Stimulated activated CD8-positive, alpha-beta memory T cell treated with anti-CD3 and anti-CD28 coated beads, Interleukin-12 subunit alpha, Interleukin-12 subunit beta, amount 100 ng/mL, for 4 hours (primary cell): ENCODE measurements around the gene AK8.
"Not testable (repeated sequence)": the region's sequence is repeated elsewhere in the genome, so short reads cannot be mapped to it uniquely, and the experiment has no call there.

Experiments used
- DNase-seq: peaks from one replicate; pipeline ENCODE4 v3.0.0-alpha.2; 2020; ENCODE audit warnings: low read depth

Gene AK8

DNA sequence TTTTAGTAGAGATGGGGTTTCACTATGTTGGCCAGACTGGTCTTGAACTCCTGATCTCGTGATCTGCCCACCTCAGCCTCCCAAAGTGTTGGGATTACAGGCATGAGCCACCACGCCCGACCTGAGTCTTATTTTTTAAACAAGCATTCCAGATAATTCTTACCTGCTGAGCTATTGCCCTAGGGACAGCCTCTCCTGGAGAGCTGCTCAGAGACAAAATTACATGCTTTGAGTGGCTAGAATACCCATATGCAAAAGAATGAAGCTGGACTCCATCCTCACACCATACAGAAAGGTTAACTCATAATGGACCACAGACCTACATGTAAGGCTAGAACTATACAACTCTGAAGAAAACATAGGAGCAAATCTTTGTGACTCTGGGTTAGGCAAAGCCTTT lies 166.2 kb downstream of the AK8 start:
- no peak for DNase-seq

DNA sequence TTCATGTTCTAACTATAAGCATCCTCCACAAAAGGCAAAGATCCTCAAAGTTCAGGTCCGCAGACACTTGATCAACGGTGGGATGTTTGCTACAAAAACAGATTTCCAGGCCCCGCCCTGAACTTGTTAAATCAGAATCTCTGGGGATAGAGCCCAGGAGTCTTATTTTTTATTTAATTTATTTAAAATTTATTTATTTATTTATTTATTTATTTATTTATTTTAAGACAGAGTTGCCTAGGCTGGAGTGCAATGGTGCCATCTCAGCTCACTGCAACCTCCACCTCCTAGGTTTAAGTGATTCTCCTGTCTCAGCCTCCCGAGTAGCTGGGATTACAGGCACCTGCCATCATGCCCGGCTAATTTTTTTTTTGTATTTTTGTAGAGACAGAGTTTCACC lies 166.9 kb downstream of the AK8 start:
- not testable (repeated sequence) for DNase-seq

DNA sequence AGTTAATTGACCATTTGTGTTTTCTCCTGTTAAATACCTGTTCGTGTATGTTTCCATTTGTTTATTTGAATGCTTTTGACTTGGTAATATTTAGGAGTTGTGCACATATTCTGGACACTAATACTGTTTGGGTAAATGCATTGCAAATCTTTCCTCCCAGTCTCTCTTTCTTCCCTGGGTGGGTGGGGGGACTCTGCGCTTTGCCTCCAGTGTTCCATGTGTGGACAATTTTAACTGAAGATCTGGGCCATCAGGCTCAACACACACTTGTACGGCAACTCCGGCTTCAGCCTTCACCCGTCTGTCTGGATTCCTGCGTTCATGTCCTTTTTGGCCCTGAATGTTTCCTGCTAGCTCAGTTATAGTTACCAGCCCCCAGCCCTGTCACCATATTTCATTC lies 167.8 kb downstream of the AK8 start:
- no peak for DNase-seq

DNA sequence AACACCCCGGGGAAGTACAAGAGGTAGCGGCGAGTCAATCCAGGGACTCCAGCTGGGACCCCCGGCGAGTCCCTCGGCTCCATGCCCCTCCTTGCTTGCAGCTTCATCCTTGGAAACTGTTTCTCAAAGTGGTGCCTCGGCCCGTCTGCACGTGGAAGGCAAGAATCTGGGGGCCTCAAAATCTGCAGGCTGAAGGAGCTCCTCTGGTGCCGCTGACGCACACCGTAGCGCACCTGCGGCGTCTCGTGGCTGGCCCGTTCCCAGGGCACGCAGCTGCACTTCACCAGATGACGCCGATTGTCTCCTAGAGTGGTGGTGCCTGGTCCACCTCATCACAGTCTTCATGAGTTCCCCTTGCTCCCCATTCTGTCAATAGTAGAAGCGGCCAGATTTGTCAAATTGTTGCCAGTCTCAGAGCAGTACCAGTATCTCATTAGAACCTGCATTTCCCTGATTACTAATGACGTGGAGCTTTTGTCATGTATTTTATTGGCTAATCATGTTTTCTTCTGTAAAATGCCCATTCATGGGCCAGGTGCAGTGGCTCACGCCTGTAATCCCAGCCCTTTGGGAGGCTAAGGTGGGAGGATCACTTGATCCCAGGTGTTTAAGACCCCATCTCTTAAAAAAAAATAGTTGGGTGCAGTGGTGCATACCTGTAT lies 169.2 kb downstream of the AK8 start:
- DNase-seq = no peak

DNA sequence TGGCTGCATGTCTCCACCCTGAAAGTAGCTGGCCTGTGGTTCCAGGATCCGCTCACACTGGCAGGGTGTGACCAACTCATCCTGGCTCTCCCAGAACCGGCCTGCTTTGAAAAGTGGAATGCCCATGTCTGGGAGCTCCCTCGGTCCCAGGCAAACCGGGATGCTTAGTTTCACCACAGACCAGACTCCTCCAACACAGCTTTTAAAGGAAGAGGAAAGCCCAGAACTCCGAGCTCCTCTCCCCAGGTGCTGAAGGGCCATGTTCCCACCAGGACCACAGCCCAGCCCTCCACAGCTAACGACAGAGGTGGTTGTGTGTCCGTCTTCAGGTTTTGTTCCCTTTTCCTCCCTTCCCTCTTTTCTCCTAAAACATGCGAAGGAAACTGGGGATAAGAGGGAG lies 169.8 kb downstream of the AK8 start:
- no peak for DNase-seq

DNA sequence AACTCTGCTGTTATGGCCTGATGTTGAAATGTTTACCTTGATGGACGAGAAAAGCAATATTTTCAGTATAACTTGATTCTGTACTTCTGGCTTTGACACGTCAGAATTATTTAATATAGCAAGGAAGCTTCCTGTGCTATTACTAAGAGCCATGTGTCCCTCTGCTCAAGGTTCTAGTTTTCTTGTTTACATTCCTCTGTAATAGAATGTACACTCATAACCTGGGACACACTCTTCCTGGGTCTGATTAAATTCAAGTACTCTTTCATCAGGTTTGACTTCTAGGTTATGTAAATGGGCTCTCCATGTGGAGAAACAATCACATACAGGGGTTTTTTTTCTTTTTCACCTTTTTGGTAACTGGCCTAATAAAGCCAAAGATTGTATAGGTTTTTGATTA lies 174.7 kb downstream of the AK8 start:
- DNase-seq = no peak

DNA sequence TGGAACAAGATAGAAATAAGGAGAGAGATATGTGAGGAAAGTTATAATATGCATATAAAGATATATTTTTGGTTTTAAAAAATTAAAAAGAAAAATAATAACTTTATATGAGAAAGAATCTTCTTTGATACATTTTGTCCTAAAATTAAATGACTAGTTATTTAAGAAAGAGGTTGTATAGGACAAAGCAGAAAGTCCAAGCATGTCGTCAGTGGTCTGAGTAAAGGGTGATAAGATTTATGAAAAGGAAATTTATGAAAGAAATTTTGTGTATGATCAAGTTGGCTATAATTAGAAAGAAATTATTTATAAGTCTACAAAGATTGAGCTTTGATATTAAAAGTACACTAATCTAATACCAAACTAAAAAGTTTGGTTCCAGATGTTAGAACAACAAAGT lies 175.8 kb downstream of the AK8 start:
- no peak for DNase-seq

DNA sequence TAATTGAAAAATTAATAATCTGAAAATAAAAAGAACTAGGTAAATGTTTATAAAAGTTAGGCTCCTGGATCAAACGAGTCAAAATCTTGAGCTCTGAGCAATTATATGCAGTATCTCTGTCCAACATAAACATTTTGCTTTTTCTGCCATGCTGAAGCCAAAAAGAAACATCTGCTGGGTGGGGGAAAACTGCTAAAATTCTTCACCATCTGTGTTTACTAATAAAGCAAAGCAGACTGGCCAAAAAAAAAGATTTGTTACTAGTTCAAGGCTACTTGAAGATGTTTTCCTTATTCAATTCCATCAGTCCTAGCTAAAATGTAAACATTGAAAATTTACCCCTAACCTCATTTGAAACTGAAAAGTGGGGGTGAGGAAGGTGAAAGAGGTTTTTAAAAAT lies 178.1 kb downstream of the AK8 start:
- no peak for DNase-seq

DNA sequence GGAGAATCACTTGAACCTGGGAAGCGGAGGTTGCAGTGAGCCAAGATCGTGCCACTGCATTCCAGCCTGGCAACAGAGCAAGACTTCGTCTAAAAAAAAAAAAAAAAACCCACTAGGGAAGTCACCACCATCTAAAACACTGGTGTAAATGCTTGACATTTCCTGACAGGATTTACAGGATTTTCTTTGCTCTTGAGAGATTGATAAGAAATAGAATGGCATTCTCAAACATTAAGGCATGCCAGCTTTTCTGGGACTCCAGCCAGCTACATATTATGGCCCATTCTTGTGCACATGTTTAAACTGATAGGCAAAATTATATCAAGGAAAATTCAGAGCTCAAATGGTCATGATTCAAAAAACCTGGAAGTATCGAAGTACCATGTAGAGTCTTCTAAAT lies 179.1 kb downstream of the AK8 start:
- DNase-seq = no peak

DNA sequence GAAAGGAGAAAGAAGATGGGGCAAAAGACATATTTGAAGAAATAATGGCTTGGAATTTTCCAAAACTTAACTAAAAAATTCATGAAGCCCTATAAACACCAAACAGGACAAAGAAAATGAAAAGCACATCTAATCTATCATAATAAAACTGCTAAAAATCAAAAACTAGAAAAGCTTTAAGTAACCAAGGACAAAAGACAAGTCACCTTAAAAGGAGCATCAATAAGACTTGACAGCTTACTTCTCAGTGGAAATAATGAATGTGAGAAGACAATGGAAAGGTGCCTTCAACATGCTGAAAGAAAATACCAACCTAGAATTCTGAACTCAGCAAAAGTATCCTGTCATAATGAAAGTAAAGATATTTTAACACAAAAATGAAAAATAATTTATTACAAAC lies 180.9 kb downstream of the AK8 start:
- DNase-seq = no peak

DNA sequence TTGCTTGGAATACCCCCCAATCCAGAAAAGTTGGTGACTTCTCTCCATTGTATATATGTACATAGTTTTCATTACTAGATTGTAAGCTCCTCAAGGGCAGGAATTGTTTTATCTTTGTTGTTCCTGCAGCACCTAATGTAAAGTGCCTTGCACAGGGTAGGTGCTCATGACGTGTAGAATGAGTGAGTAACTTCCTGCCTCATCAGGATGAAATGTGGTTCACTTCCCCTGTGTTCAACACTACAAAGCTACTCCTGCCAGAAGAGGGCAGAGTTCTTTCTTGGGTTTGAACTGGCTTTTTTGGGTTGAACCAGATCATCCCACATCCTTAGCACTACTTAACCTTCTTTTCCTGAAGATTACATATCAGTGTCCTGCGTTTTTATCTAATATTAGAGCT lies 183.9 kb downstream of the AK8 start:
- no peak for DNase-seq

DNA sequence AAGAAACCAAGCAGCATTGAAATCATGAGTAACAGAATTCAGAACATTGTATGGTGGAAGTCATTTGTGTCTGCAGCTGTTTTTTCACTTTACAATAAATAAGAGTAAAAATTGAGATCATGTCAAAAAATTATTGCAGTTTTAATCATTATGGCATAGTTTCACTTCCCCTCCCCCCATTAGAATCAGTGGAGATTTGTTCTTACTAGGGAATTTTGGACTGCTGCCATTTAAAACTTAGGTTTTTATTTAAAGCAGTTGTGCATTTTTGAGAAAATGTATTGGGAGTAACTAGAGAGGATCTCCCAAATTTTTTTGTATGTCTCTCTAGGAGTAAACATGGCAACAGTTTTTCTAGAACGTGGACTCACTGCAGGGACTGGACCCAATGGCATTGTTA lies 187.4 kb downstream of the AK8 start:
- no peak for DNase-seq

DNA sequence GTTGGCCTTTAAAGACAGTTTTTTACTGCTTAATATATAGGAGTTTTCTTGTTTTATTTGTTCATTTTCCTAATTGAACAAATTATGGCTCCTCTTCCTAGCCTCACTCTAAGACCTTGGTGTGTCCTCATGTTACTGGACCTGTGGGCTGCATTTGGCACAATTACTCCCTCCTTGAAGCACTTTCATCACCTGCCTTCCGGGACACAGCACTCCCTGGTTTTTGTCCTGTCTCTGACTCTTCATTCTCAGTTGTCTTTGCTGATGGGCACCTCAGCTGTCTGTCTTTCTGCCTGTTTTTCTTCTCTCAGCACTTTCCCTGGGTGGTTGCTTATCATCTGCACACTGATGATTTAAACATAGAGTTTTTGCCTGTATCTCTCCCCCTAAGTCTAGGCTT lies 194.2 kb downstream of the AK8 start:
- no peak for DNase-seq

DNA sequence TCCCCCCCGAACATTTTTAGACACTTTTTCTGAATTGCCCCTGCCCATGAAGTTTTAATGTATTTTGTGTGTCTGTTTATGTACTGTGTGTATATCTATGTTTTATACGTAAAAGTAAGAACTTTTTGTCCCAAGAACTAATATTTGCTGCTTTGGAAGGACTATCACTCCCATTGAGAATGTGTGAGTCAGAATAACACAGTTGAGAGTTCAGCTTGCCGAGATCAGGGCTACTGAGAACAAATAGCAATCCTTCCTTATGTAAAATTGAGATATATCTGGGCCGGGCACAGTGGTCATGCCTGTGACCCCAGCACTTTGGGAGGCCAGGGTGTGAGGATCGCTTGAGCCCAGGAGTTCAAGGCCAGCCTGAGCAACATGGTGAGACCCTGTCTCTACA lies 196.5 kb downstream of the AK8 start:
- no peak for DNase-seq

DNA sequence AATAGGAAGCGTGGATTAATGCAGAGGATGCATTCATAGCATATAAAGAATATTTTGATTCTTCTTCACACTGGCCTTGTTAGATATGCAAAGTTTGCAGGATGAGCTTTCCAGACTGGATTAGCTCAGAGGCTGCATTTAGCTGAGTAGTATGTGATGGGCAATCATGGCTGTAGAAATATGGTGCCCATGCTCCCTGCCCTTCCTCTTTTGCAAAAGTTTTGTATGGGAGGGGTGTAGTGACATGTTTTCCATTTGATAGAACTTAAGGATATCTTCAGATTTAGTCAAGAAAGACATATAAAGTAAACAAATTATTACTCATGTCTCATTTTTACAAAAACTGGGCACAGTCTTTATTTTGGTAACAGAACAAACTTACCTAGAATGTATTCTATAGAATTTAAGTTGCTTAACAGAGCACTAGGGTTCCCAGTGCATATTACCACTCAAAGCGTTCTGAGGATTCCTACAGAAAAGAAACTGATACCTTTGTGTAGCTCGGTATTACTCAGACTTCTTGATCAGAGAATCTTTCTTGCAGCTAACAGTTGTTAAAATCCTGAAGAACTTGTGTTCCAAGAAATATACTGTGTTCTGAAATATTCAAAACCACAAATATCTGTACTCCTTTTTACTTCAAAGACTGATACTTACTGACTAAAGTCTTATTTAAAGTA lies 198.0 kb downstream of the AK8 start:
- no peak for DNase-seq

DNA sequence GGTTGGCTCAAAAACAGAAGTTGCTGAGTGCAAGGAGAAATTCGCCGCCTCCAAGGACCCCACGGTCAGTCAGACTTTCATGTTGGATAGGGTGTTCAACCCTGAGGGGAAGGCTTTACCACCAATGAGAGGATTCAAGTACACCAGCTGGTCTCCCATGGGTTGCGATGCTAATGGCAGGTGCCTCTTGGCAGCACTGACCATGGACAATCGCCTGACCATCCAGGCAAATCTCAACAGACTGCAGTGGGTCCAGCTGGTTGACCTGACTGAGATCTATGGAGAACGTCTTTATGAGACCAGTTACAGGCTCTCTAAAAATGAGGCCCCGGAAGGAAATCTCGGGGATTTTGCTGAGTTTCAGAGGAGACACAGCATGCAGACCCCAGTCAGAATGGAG lies 200.1 kb downstream of the AK8 start:
- no peak for DNase-seq
